Sigmoid colon (tissue), 7 donors: ENCODE measurements around the gene ZBTB9. TPM values are rescaled to one million over a fixed set of nuclear protein-coding genes. Genes with fewer than 3 reads are reported as not detected.
"Not testable (repeated sequence)": the region's sequence is repeated elsewhere in the genome, so short reads cannot be mapped to it uniquely, and the experiment has no call there.

Experiments
- DNase-seq: peaks from one replicate; pipeline ENCODE4 v3.0.0-alpha.2; 2019
- H3K27ac ChIP-seq, 4 donors: fragments of 200-600 bp; sonication (generic); one replicate each; pipeline ENCODE4 v1.5.1; 2016 to 2019; ENCODE audit warnings: mild to moderate bottlenecking in 1 of 4
- H3K27me3 ChIP-seq, 3 donors: fragments of 200-600 bp; sonication (generic); one replicate each; pipeline ENCODE4 v1.5.1; 2019; ENCODE audit warnings: mild to moderate bottlenecking in 1 of 3
- H3K36me3 ChIP-seq, 4 donors: fragments of 200-600 bp; sonication (generic); one replicate each; pipeline ENCODE4 v1.5.1; 2016 to 2019
- H3K4me1 ChIP-seq, 4 donors: fragments of 200-600 bp; sonication (generic); one replicate each; pipeline ENCODE4 v1.5.1; 2017 to 2019
- H3K4me3 ChIP-seq, 4 donors: fragments of 200-600 bp; sonication (generic); one replicate each; pipeline ENCODE4 v1.5.1; 2017 to 2019; ENCODE audit warnings: mild to moderate bottlenecking in 2 of 4, moderate library complexity in 1 of 4
- H3K9me3 ChIP-seq, 4 donors: fragments of 200-600 bp in 3 of 4; sonication (generic) in 3 of 4; one replicate each; pipeline versions ENCODE4 v1.5.1 to v1.6.1; 2013 to 2019
- EP300 ChIP-seq, 4 donors: sonication (generic); formaldehyde crosslinking; IDR thresholded peaks; one replicate each; pipeline ENCODE4 v1.6.1; 2017; ENCODE audit warnings: antibody characterized with exemption in 4 of 4
- POLR2A ChIP-seq, 2 donors: fragments of 450-650 bp; IDR thresholded peaks; one replicate each; pipeline ENCODE4 v1.6.1; 2016; ENCODE audit warnings: antibody characterized with exemption in 2 of 2, mild to moderate bottlenecking in 2 of 2, moderate library complexity in 2 of 2
- POLR2AphosphoS5 ChIP-seq, 4 donors: sonication (generic); formaldehyde crosslinking; IDR thresholded peaks; one replicate each; pipeline ENCODE4 v1.6.1; 2017; ENCODE audit warnings: antibody characterized with exemption in 4 of 4
- WGBS, 2 donors: extraction: QIAGEN DNeasy Blood & Tissue Kit; methylation state at CpG; one replicate each; pipeline ENCODE4 v1.1.7; 2013; 5-methylcytosine and 5-hydroxymethylcytosine counted together
- intact Hi-C: fragments of 100-400 bp; cut with DNase I; formaldehyde crosslinking; loops from one replicate; pipeline ENCODE4 v1.15.1; 2023
- polyA plus RNA-seq, 3 donors: library from polyadenylated mRNA; stranded (reverse); fragments of 200-250 nt; gene quantifications; one replicate each; pipeline ENCODE4 v1.2.3, GENCODE V29; 2013
- total RNA-seq, 4 donors: library from RNA; depleted of rRNA; stranded (reverse); fragments of >200 nt; gene quantifications; one replicate each; pipeline ENCODE4 v1.1.0, GENCODE V29; 2016
- TF ChIP-seq, protein P1 (sequence below), 4 experiments: fragments of 450-650 bp in 3 of 4; fragments of 200-600 bp in 1 of 4; IDR thresholded peaks; one replicate each; pipeline ENCODE4 v1.5.1; 2016 to 2019; ENCODE audit warnings: antibody characterized with exemption in 4 of 4, mild to moderate bottlenecking in 3 of 4, moderate library complexity in 2 of 4
- donor health status: healthy with polysubstance abuse.
- donor health status: Bipolar disorder and iron deficiency.
- donor health status: healthy.

ZBTB9 gene
- total and polyA plus RNA-seq, 7 donors: 0.60 to 4.2 (median 1.5) TPM

DNA sequence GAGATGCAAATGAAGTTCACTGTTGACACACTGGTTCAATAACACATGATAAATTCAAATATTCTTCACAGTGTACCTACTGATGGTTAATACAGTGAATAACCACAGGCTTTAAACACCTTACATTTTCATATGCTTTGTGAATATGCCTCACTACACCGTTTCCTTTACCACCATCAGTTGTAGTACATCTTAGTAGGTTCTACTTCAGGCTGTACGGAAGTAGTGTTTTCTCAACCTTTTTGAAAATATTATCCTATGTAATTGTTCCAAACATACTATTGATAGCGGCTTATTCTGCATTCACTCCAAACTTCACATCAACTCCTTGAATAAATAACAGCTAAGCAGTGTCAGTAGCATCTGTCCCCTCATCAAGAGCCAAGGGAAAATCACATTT is 15.3 kb downstream of the ZBTB9 start:
- H3K27ac ChIP-seq: no peak overlapping the region
- no peaks in the 10 kb centered on the region for H3K36me3 ChIP-seq
- DNase-seq: no peak
- no peaks in the 10 kb centered on the region for H3K4me1 ChIP-seq
- TF ChIP-seq POLR2AphosphoS5 (IDR thresholded peaks at IDR 0.05): no peak
- no peak for TF ChIP-seq EP300 (IDR thresholded peaks at IDR 0.05)
- no peak for TF ChIP-seq POLR2A (IDR thresholded peaks at IDR 0.05)
- TF ChIP-seq, protein P1, sequence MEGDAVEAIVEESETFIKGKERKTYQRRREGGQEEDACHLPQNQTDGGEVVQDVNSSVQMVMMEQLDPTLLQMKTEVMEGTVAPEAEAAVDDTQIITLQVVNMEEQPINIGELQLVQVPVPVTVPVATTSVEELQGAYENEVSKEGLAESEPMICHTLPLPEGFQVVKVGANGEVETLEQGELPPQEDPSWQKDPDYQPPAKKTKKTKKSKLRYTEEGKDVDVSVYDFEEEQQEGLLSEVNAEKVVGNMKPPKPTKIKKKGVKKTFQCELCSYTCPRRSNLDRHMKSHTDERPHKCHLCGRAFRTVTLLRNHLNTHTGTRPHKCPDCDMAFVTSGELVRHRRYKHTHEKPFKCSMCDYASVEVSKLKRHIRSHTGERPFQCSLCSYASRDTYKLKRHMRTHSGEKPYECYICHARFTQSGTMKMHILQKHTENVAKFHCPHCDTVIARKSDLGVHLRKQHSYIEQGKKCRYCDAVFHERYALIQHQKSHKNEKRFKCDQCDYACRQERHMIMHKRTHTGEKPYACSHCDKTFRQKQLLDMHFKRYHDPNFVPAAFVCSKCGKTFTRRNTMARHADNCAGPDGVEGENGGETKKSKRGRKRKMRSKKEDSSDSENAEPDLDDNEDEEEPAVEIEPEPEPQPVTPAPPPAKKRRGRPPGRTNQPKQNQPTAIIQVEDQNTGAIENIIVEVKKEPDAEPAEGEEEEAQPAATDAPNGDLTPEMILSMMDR (IDR thresholded peaks at IDR 0.05): no peak
- no peaks in the 10 kb centered on the region for H3K27me3 ChIP-seq
- no peak overlapping the region for H3K4me3 ChIP-seq
- intact Hi-C loops: no loop called here
- H3K9me3 ChIP-seq: no peaks in the 10 kb centered on the region
- 82 to 89% methylated on average over 3 of the region's 3 CpGs for WGBS, 2 donors

DNA sequence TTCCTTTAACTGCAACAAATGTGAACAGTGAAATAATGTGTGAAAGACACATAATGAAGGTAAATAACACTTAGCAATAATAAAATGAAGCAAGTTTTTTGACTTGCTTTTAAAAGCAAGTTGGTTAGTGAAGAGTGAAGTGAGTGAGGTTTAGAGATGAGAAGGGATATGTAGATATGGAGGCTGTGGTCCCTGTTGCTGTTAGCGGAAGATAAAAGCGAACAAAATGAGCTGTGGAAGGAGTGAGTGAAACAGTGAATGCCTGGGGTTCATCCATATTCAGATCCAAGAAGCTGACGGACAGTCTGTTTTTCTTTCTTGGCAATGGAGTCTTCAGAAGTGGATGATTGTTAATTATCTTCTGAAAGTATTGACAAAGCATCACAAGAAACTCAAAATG is 23.5 kb downstream of the ZBTB9 start:
- Histone ChIP-seq H3K27me3 (no peaks in the 10 kb centered on the region), H3K36me3 (no peaks in the 10 kb centered on the region), H3K27ac (no peak overlapping the region), H3K9me3 (no peaks in the 10 kb centered on the region), H3K4me3 (no peak overlapping the region), H3K4me1 (no peaks in the 10 kb centered on the region)
- 82 to 85% methylated on average over 3 of the region's 3 CpGs for WGBS, 2 donors
- no peak for TF ChIP-seq POLR2A (IDR thresholded peaks at IDR 0.05)
- intact Hi-C loops: no loop called here
- no peak for DNase-seq

DNA sequence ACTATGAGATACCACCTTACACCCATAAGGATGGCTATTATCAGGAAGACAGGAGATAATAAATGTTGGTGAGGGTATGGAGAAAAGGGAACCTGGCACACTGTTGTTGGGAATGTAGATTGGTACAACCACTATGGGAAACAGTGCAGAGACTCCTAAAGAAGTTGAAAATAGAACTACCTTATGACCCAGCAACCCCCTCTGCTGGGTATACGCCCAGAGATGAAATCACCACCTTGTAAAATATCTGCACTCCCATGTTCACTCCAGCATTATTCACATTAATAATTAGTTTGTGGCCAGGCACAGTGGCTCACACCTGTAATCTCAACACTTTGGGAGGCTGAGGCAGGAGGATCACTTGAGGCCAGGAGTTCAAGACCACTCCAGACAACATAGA is 26.8 kb downstream of the ZBTB9 start:
- DNase-seq: no peak
- H3K36me3 ChIP-seq: no peaks in the 10 kb centered on the region
- H3K27me3 ChIP-seq: no peaks in the 10 kb centered on the region
- no peak overlapping the region for H3K27ac ChIP-seq
- TF ChIP-seq POLR2AphosphoS5 (IDR thresholded peaks at IDR 0.05) (no peak), POLR2A (IDR thresholded peaks at IDR 0.05) (no peak), EP300 (IDR thresholded peaks at IDR 0.05) (no peak)
- TF ChIP-seq, protein P1 (IDR thresholded peaks at IDR 0.05): no peak
- no peaks in the 10 kb centered on the region for H3K4me1 ChIP-seq
- intact Hi-C loops: no loop called here
- H3K4me3 ChIP-seq: no peak overlapping the region
- no peaks in the 10 kb centered on the region for H3K9me3 ChIP-seq
- WGBS, 2 donors: 54% methylated on average over 1 of the region's 1 CpG

DNA sequence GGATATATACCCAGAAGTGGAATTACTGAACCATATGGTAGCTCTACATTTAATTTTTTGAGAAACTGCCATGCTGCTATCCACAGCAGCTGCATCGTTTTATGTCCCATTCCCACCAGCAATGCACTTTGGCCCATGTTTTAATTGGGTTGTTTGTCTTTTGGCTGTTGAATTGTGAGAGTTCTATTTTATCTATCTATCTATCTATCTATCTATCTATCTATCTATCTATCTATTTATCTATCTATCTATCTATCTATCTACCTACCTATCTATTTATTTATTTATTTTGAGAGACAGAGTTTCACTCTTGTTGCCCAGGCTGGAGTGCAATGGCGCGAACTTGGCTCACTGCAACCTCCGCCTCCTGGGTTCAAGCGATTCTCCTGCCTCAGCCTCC is 28.2 kb downstream of the ZBTB9 start:
- intact Hi-C loops, H3K27ac ChIP-seq, H3K4me3 ChIP-seq, H3K9me3 ChIP-seq, H3K4me1 ChIP-seq, H3K36me3 ChIP-seq, H3K27me3 ChIP-seq, DNase-seq: not testable (repeated sequence)
- 84 to 88% methylated on average over 5 of the region's 5 CpGs for WGBS, 2 donors

DNA sequence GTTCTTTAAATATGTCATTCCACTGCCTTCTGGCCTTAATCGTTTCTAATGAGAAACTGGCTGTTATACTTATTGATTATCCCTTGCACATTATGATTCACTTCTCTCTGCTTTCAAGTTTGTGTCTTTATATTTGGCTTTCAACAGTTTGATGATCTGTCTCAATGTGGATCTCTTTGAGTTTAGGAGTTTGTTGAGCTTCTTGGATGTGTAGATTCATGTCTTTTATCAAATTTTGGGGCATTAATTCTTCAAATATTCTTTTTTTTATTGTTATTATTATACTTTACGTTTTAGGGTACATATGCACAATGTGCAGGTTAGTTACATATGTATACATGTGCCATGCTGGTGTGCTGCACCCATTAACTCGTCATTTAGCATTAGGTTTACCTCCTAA is 29.3 kb downstream of the ZBTB9 start:
- Histone ChIP-seq H3K36me3 (no peaks in the 10 kb centered on the region), H3K9me3 (no peaks in the 10 kb centered on the region), H3K27me3 (peaks cover 0 to 14% (median 0%) of the 10 kb centered on the region in 3 donors), H3K4me1 (no peaks in the 10 kb centered on the region), H3K27ac (no peak overlapping the region), H3K4me3 (no peak overlapping the region)
- intact Hi-C loops: no loop called here
- DNase-seq: no peak
- 70 to 75% methylated on average over 3 of the region's 3 CpGs for WGBS, 2 donors
- TF ChIP-seq EP300 (IDR thresholded peaks at IDR 0.05) (no peak), POLR2AphosphoS5 (IDR thresholded peaks at IDR 0.05) (no peak), POLR2A (IDR thresholded peaks at IDR 0.05) (no peak)
- TF ChIP-seq, protein P1 (IDR thresholded peaks at IDR 0.05): no peak

DNA sequence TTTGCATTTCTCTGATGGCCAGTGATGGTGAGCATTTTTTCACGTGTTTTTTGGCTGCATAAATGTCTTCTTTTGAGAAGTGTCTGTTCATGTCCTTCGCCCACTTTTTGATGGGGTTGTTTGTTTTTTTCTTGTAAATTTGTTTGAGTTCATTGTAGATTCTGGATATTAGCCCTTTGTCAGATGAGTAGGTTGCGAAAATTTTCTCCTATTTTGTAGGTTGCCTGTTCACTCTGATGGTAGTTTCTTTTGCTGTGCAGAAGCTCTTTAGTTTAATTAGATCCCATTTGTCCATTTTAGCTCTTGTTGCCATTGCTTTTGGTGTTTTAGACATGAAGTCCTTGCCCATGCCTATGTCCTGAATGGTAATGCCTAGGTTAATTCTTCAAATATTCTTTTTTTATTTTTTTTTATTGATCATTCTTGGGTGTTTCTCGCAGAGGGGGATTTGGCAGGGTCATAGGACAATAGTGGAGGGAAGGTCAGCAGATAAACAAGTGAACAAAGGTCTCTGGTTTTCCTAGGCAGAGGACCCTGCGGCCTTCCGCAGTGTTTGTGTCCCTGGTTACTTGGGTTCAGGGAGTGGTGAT is 30.4 kb downstream of the ZBTB9 start:
- H3K4me3 ChIP-seq, H3K4me1 ChIP-seq, intact Hi-C loops, H3K27ac ChIP-seq, DNase-seq, H3K36me3 ChIP-seq, H3K9me3 ChIP-seq: not testable (repeated sequence)
- WGBS, 2 donors: 53 to 77% methylated on average over 3 of the region's 6 CpGs
- H3K27me3 ChIP-seq: peaks cover 0 to 15% (median 0%) of the 10 kb centered on the region in 3 donors

DNA sequence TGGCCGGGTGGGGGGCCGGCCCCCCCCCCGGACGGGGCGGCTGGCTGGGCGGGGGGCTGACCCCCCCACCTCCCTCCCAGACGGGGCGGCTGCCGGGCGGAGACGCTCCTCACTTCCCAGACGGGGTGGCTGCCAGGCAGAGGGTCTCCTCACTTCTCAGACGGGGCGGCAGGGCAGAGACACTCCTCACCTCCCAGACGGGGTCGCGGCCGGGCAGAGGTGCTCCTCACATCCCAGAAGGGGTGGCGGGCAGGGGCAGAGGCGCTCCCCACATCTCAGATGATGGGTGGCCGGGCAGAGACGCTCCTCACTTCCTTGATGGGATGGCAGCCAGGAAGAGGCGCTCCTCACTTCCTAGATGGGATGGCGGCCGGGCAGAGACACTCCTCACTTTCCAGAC is 31.3 kb downstream of the ZBTB9 start:
- DNase-seq, intact Hi-C loops: not testable (repeated sequence)

More for the DNA sequence above, 31.3 kb downstream of the ZBTB9 start:
- 90 to 92% methylated on average over 23 to 25 of the region's 25 CpGs for WGBS, 2 donors
- H3K4me1 ChIP-seq, H3K27ac ChIP-seq, H3K4me3 ChIP-seq, H3K36me3 ChIP-seq, H3K9me3 ChIP-seq: not testable (repeated sequence)
- peaks cover 0 to 15% (median 0%) of the 10 kb centered on the region in 3 donors for H3K27me3 ChIP-seq
